IPS-NIHi7 (cell line): ENCODE results near the gene ZSCAN1.
"Not testable (repeated sequence)": the region's sequence is repeated elsewhere in the genome, so short reads cannot be mapped to it uniquely, and the experiment has no call there.

Experiments used
- DNase-seq: peaks from one replicate; pipeline ENCODE4 v3.0.0; 2012; ENCODE audit warnings: mixed read lengths; ENCODE audit errors: extremely low spot score

The ZSCAN1 gene

GRCh38 chr19:58033741-58034476 is at the start of gene ZSCAN1:
Gene ZSCAN1 (plus strand): TSS chr19:58034025. CDS start chr19:58037837, 3,812 bp downstream.
- peak; percentile 97 for DNase-seq

- DNase-seq: no peak
These were observed 41.0 kb upstream of the ZSCAN1 start for GRCh38 chr19:57992841-57993240.

- no peak for DNase-seq
These were observed 33.1 kb upstream of the ZSCAN1 start for GRCh38 chr19:58000677-58001076.

- DNase-seq: peak; percentile 14
These were observed 31.9 kb upstream of the ZSCAN1 start for GRCh38 chr19:58001895-58002369.

- peak; percentile 96 for DNase-seq
These were observed 31.2 kb upstream of the ZSCAN1 start, which contains the start of gene ZNF606 for GRCh38 chr19:58002384-58003173. Gene ZNF606 (minus strand): TSS chr19:58002820. CDS start chr19:58001319, 1,501 bp downstream.

- DNase-seq: no peak
These were observed 30.5 kb upstream of the ZSCAN1 start for GRCh38 chr19:58003174-58003828.

- DNase-seq: peak; percentile 39
These were observed 26.5 kb upstream of the ZSCAN1 start for GRCh38 chr19:58007285-58007684.

GRCh38 chr19:58008877-58009276 is 24.9 kb upstream of the ZSCAN1 start:
- not testable (repeated sequence) for DNase-seq

- no peak for DNase-seq
These were observed 24.5 kb upstream of the ZSCAN1 start for GRCh38 chr19:58009301-58009665.

GRCh38 chr19:58009666-58010301 is 24.0 kb upstream of the ZSCAN1 start:
- peak; percentile 87 for DNase-seq

- DNase-seq: no peak
These were observed 23.3 kb upstream of the ZSCAN1 start for GRCh38 chr19:58010507-58010906.

- DNase-seq: no peak
These were observed 19.7 kb upstream of the ZSCAN1 start for GRCh38 chr19:58014141-58014540.

- no peak for DNase-seq
These were observed 13.7 kb upstream of the ZSCAN1 start for GRCh38 chr19:58020129-58020528.

- DNase-seq: peak; percentile 84
These were observed 12.1 kb upstream of the ZSCAN1 start for GRCh38 chr19:58021541-58022282.

- DNase-seq: no peak
These were observed 11.6 kb upstream of the ZSCAN1 start for GRCh38 chr19:58022283-58022660.

- DNase-seq: no peak
These were observed 9.2 kb upstream of the ZSCAN1 start for GRCh38 chr19:58024661-58025060.

GRCh38 chr19:58034477-58034793 is 610 bp downstream of the ZSCAN1 start:
- DNase-seq: peak; percentile 25

- DNase-seq: no peak
These were observed 2.0 kb downstream of the ZSCAN1 start for GRCh38 chr19:58035863-58036262.

- peak; percentile 45 for DNase-seq
These were observed 4.3 kb downstream of the ZSCAN1 start for GRCh38 chr19:58037927-58038687.

- no peak for DNase-seq
These were observed 4.9 kb downstream of the ZSCAN1 start for GRCh38 chr19:58038688-58039204.
